K562 (cell line): ENCODE measurements around the gene NQO2. TPM values are rescaled to one million over a fixed set of nuclear protein-coding genes. Genes with fewer than 3 reads are reported as not detected.
"Not testable (repeated sequence)": the region's sequence is repeated elsewhere in the genome, so short reads cannot be mapped to it uniquely, and the experiment has no call there.

Experiments
- ATAC-seq: fragments of 200-7000 bp; cut with Tn5 transposase; 3 replicates; pipeline ENCODE4 v1.9.1; 2020; ENCODE audit warnings: moderate library complexity
- BruUV-seq: library from RNA; stranded (reverse); fragments of 400-500 nt; replicated peaks from 2 replicates; lab custom pipeline; 2021; lab: Mats Ljungman, UMichigan
- CTCF ChIA-PET: fragments of 300-600 bp; formaldehyde crosslinking; extraction: SDS; loops from one replicate; lab custom pipeline; 2021; ENCODE audit warnings: low intra/inter-chr PET ratio; lab: Yijun Ruan, JAX
- POLR2A ChIA-PET: fragments of 300-600, 350-650 bp; sonication (Branson Sonifier 250); formaldehyde crosslinking; extraction: SDS; loops from one replicate; lab custom pipeline; 2021; ENCODE audit warnings: antibody characterized with exemption, inconsistent platforms; lab: Yijun Ruan, JAX
- DNase-seq, 4 experiments: peaks; one replicate each; pipeline versions ENCODE4 v3.0.0 to v3.0.0-alpha.2; 2011 to 2018; ENCODE audit warnings: low spot score in 3 of 4, mixed read lengths in 3 of 4; ENCODE audit errors: extremely low read depth in 1 of 4
- FAIRE-seq: peaks from 2 replicates; lab custom pipeline; 2011; peaks lifted over from hg19 to GRCh38; lab: Jason Lieb, UNC
- H2AFZ ChIP-seq: 2 replicates; pipeline ENCODE4 v1.6.0; 2011; ENCODE audit warnings: low read depth, low read length, control low read depth, inconsistent platforms
- H3K27ac ChIP-seq: fragments of 200-600 bp; 3 replicates; pipeline ENCODE4 v1.8.0; 2011; ENCODE audit warnings: low read depth, mild to moderate bottlenecking, control low read depth, inconsistent platforms, low read length, moderate library complexity, mixed read lengths; ENCODE audit errors: extremely low read depth
- H3K27me3 ChIP-seq, 2 experiments: fragments of 300-600 bp in 1 of 2; 2 replicates in 1 of 2; 3 replicates in 1 of 2; pipeline versions ENCODE4 v1.6.0 to v1.8.0; 2011; ENCODE audit warnings: inconsistent platforms in 2 of 2, low read length in 2 of 2, mild to moderate bottlenecking in 1 of 2, mixed read lengths in 1 of 2, moderate library complexity in 1 of 2; ENCODE audit not compliant: control insufficient read depth in 2 of 2, insufficient read depth in 2 of 2
- H3K36me3 ChIP-seq: fragments of 300-600 bp; 3 replicates; pipeline ENCODE4 v1.8.0; 2011; ENCODE audit warnings: mild to moderate bottlenecking, low read length, inconsistent platforms; ENCODE audit not compliant: control insufficient read depth, insufficient read depth
- H3K4me1 ChIP-seq, 2 experiments: fragments of 200-600 bp in 1 of 2; replicated peaks in 1 of 2; 2 replicates in 1 of 2; 3 replicates in 1 of 2; pipeline versions ENCODE4 v1.5.1 to v1.8.0; 2011; ENCODE audit warnings: inconsistent platforms in 2 of 2, low read length in 2 of 2, mild to moderate bottlenecking in 1 of 2, mixed read lengths in 1 of 2, moderate library complexity in 1 of 2; ENCODE audit not compliant: control insufficient read depth in 2 of 2, insufficient read depth in 2 of 2
- H3K4me2 ChIP-seq: 2 replicates; pipeline ENCODE4 v1.6.1; 2011; ENCODE audit warnings: low read length, control low read depth, inconsistent platforms, mixed read lengths; ENCODE audit not compliant: insufficient read depth
- H3K4me3 ChIP-seq: fragments of 200-600 bp; sonication (generic), shearing (Covaris generic); 2 replicates; pipeline ENCODE4 v1.5.1; 2016; ENCODE audit warnings: control low read depth, inconsistent platforms
- H3K79me2 ChIP-seq: fragments of 200-600 bp; 3 replicates; pipeline ENCODE4 v1.8.0; 2011; ENCODE audit warnings: low read length, inconsistent platforms; ENCODE audit not compliant: control insufficient read depth, insufficient read depth
- H3K9ac ChIP-seq, 2 experiments: 2 replicates each; pipeline versions ENCODE4 v1.6.0 to v1.6.1; 2011; ENCODE audit warnings: low read depth in 2 of 2, low read length in 2 of 2, control low read depth in 1 of 2, inconsistent platforms in 1 of 2, mild to moderate bottlenecking in 1 of 2, mixed read lengths in 1 of 2; ENCODE audit not compliant: insufficient read depth in 1 of 2
- H3K9me1 ChIP-seq: one replicate; pipeline ENCODE4 v1.6.0; 2011; ENCODE audit warnings: inconsistent platforms, mild to moderate bottlenecking, low read length, moderate library complexity; ENCODE audit not compliant: control insufficient read depth, insufficient read depth
- H3K9me3 ChIP-seq: replicated peaks from 2 replicates; pipeline ENCODE4 v1.5.1; 2011; ENCODE audit warnings: low read depth, low read length, inconsistent platforms; ENCODE audit not compliant: control insufficient read depth, insufficient read depth
- H4K20me1 ChIP-seq: replicated peaks from 2 replicates; pipeline ENCODE4 v1.6.1; 2011; ENCODE audit warnings: low read length, inconsistent platforms, mixed read lengths; ENCODE audit not compliant: control insufficient read depth, insufficient read depth
- ERF ChIP-seq: fragments of 450-650 bp; formaldehyde crosslinking; IDR thresholded peaks from 2 replicates; pipeline ENCODE4 v1.4.0; 2020; ENCODE audit warnings: mild to moderate bottlenecking, mixed read lengths
- MTA3 ChIP-seq: fragments of 450-650 bp; formaldehyde crosslinking; IDR thresholded peaks from 2 replicates; pipeline ENCODE4 v1.6.1; 2017; ENCODE audit warnings: mild to moderate bottlenecking, borderline replicate concordance
- POLR2A ChIP-seq: fragments of 450-650 bp; conservative IDR thresholded peaks from 2 replicates; pipeline ENCODE4 v1.6.1; 2016
- POLR2B ChIP-seq: fragments of 450-650 bp; IDR thresholded peaks from 2 replicates; pipeline ENCODE4 v1.6.1; 2018; ENCODE audit warnings: low read depth; ENCODE audit not compliant: partially characterized antibody
- PRDM10 ChIP-seq: fragments of 450-650 bp; IDR thresholded peaks from 2 replicates; pipeline ENCODE4 v1.6.1; 2018; ENCODE audit not compliant: partially characterized antibody
- SUPT5H ChIP-seq: fragments of 450-650 bp; IDR thresholded peaks from 2 replicates; pipeline ENCODE4 v1.6.1; 2016
- TCF15 ChIP-seq: fragments of 250-450 bp; sonication (Bioruptor Pico); IDR thresholded peaks from 2 replicates; pipeline ENCODE4 v1.8.0; 2022; ENCODE audit warnings: moderate library complexity, mild to moderate bottlenecking, inconsistent platforms
- WGBS: fragments of 100-300 bp; shearing (Covaris generic); methylation state at CpG from one replicate; pipeline ENCODE4 v1.1.6; 2016; ENCODE audit warnings: low coverage, mixed read lengths; ENCODE audit not compliant: insufficient coverage; ENCODE audit errors: missing lambda C conversion rate; 5-methylcytosine and 5-hydroxymethylcytosine counted together
- in situ Hi-C: fragments of 300-500 bp; cut with MboI; formaldehyde crosslinking; loops from 4 replicates; pipeline ENCODE4 v1.15.0; 2018; ENCODE audit warnings: inconsistent platforms, mixed read lengths
- intact Hi-C: fragments of 100-400 bp; cut with micrococcal nuclease; formaldehyde crosslinking; loops from 2 replicates; pipeline ENCODE4 v1.14.2; 2022
- polyA plus RNA-seq, 8 experiments: library from polyadenylated mRNA; depleted of rRNA in 4 of 8; stranded (reverse) in 5 of 8; unstranded in 3 of 8; fragments of >200 nt; fragmentation: Nextera tagmentation in 2 of 8; fragmentation: Illumina TruSeq in 1 of 8; extraction: Ambion mirVana in 2 of 8; extraction: Trizol in 1 of 8; gene quantifications; 2 replicates each; pipeline versions ENCODE4 v1.2.1 to v1.2.3, GENCODE V29; 2011 to 2014; ENCODE audit warnings: inconsistent platforms in 1 of 8, missing spikeins in 1 of 8
- total RNA-seq, 7 experiments: library from RNA; depleted of rRNA in 6 of 7; stranded (reverse); fragments of >200 nt in 6 of 7; fragmentation: Illumina TruSeq in 2 of 7; extraction: Trizol in 2 of 7; gene quantifications; 2 replicates each; pipeline versions ENCODE4 v1.2.1 to v1.2.3, GENCODE V29; 2011 to 2021; ENCODE audit warnings: low replicate concordance in 1 of 7

The NQO2 gene
- total and polyA plus RNA-seq, 9 of the 15 experiments (the other 6 are each of a cell fraction or from before 2014, with no cell fraction given) = 54.6 to 214 (median 116) TPM

GRCh38 chr6:3020976-3021598 lies 21.4 kb downstream of the NQO2 start:
- in situ Hi-C loops, ATAC-seq: not testable (repeated sequence)
- CTCF ChIA-PET = interaction anchor here (0.9 kb wide), 1 partner anchor 26 kb away, joined by 3 read pairs; no protein-coding TSS in a partner anchor

More at GRCh38 chr6:3020976-3021598, 21.4 kb downstream of the NQO2 start:
- BruUV-seq, H3K27me3 ChIP-seq, H3K27ac ChIP-seq, intact Hi-C loops, H3K9me3 ChIP-seq, H3K9me1 ChIP-seq, DNase-seq, H2AFZ ChIP-seq, FAIRE-seq, H4K20me1 ChIP-seq: not testable (repeated sequence)
- Histone ChIP-seq H3K4me3 (peak overlapping the region; percentile 75; the same call in 1 of the 2 replicates), H3K4me1 (peaks cover 19 to 37% of the 10 kb centered on the region in 2 experiments), H3K4me2 (peak overlapping the region; percentile 75), H3K9ac (peak overlapping the region in 1 of 2 experiments; percentile 22; a peak in 1 of 4 replicates), H3K36me3 (peaks cover 56% of the 10 kb centered on the region), H3K79me2 (peaks cover 57% of the 10 kb centered on the region)
- peak; percentile 59 for TF ChIP-seq POLR2B
- peak; percentile 79 for TF ChIP-seq PRDM10
- 0 out of 2 replicates have a peak, but pooled peaks have one; percentile 20 for TF ChIP-seq ERF
- TF ChIP-seq TCF15 = 0 out of 2 replicates have a peak, but pooled peaks have one; percentile 24
- peak; percentile 58 for TF ChIP-seq SUPT5H
- TF ChIP-seq POLR2A = peak; percentile 72
- TF ChIP-seq MTA3 = 0 out of 2 replicates have a peak, but pooled peaks have one; percentile 17
- POLR2A ChIA-PET = interaction anchor here (0.9 to 6.4 kb wide), 7 partner anchors 11 to 296 kb away, joined by 3 to 87 read pairs (median 9); partner anchors contain the start of gene NQO2
- 55% methylated on average over 1 of the region's 2 CpGs for WGBS
